HG02759 (cell line): ENCODE data around the gene DDX5.

ENCODE experiments used
- ATAC-seq: cut with Tn5 transposase; IDR thresholded peaks from one replicate; pipeline ENCODE4 v1.9.1; 2021; ENCODE audit warnings: mild to moderate bottlenecking, moderate library complexity; ENCODE audit not compliant: unreplicated experiment

DDX5 gene

GRCh38 chr17:64506201-64506575, at the start of gene DDX5:
DDX5 (minus strand) TSS chr17:64506289; CDS start chr17:64506119, 170 bp downstream.
- peak; percentile 62 for ATAC-seq

- no peak for ATAC-seq
Observed at GRCh38 chr17:64555281-64555680, 49.2 kb upstream of the DDX5 start.

GRCh38 chr17:64554028-64554637, 48.0 kb upstream of the DDX5 start:
- ATAC-seq: no peak

DNA sequence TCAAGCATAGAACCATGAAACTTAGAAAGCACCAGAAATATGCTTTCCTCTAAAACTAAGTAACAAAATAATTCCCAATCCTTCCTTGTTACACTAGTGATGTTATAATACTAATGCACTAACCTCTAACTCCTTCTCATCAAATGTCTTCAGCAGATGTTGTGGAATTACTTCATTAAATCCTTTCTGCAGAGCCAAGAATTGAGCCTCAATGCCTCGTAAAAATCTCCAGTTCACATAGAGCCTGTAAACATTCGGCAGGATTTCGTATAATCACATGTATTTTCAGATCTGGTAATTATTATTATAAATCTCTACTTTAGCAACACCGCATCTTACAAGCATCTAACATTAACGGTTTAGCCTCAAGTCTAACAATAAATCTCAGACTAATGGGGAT, 45.4 kb upstream of the DDX5 start:
- no peak for ATAC-seq

GRCh38 chr17:64547319-64547718, 41.2 kb upstream of the DDX5 start:
- ATAC-seq: no peak

GRCh38 chr17:64546716-64547115, 40.6 kb upstream of the DDX5 start:
- ATAC-seq: no peak

DNA sequence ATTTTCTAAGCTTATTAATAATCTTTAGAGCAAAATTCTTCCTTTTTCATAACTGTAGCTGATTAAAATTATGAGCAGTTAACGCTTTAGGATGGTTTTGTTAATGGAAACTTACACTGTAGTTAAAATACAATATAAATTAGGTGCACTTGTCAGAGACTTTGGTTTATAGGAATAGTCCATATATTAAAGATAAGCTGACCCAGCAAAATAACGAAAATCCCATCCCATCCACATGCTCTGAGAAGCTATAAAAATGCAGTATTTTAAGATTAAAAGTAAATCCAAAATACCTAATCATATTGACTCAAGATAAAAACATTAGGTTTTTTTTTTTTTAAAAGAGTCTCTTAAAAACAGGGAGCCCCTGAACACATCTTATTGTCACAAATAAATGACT, 38.7 kb upstream of the DDX5 start:
- ATAC-seq: no peak

GRCh38 chr17:64540118-64540776, 34.2 kb upstream of the DDX5 start:
- no peak for ATAC-seq

DNA sequence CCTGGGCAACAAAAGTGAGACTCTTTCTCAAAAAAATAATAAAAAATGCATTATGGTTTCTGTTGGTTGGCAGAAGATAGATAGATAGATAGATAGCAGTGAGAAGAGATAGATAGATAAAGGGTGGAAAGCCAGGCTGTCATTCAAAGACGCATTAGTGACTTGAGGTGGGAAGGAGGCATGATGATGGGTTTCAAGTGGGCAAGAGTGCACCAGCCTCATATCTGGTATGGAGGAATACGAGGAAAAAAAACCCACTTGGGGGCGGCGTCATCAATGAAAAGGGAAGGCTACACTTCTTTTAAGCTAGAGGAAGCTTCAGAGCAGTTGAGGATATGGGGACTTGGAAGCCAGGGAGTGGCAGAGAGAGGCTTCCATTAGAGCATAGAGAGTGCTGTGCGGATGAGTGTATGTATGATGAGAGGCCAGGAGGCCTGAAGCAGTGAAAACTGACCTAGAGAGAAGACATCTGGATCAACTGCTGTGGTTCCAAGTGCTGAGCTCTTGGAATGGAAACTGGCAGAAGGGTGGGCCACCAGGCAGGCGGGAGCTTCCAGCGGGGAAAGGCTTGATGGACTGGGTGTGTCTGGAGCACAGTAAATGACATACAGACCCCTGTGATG, 32.5 kb upstream of the DDX5 start:
- no peak for ATAC-seq

DNA sequence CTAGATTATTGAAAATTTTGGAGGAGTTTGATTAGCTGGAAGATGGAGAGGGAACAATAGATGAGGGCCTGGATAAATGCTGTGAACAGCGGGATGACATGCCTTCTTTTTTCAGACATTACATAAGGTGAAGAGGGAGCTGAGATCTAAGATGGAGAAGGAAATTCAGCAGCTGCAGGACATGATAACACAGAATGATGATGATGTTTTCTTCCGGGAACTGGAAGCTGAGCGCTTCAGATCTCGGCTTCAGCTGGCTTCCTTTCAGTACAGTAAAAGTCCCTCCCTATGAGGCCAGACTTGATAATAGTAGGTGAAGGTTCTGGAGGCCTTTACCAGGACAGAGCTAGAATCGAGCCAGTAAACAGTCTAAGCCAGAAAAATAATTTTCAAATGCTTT, 31.4 kb upstream of the DDX5 start:
- ATAC-seq: no peak

GRCh38 chr17:64536913-64537312, 30.8 kb upstream of the DDX5 start:
- no peak for ATAC-seq

DNA sequence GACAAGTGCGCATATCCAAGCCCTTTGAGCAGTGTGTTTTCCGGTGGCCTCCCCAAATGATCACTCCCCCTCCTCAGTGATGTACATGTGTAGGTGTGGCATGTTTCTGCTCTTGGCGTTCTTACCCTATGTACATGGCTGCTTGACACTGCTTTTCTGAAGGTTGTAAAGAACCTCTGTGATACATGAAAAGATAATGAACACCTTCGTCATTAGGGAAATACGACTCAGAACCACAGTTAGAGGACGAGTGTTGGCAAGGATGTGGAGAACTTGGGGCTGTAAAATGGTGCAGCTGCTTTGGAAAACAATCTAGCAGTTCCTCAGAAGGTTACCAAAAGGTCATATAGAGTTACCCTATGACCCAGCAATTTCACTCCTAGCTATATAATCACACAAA, 29.3 kb upstream of the DDX5 start:
- ATAC-seq: no peak

DNA sequence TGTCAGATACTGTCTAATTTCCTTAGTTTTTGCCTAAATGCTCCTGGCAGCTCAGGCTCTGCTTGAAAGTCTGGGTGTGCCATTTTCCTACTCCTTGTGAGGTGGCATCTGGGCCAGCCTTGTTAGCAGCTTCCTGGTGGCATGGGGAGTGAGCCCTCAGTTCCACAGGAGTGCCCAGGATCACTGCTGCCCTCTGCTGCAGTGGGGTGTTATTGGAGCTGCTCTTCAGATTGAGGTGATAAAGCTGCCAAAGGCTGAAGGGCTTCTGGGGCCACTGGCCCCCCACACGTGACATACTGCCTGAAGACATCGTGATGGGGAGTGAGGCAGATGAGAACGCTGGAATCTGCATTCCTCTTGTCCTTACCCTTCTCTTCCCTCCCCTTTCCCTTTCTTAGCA, 28.1 kb upstream of the DDX5 start:
- ATAC-seq: no peak

- ATAC-seq: no peak
Observed at GRCh38 chr17:64533784-64534183, 27.7 kb upstream of the DDX5 start.

DNA sequence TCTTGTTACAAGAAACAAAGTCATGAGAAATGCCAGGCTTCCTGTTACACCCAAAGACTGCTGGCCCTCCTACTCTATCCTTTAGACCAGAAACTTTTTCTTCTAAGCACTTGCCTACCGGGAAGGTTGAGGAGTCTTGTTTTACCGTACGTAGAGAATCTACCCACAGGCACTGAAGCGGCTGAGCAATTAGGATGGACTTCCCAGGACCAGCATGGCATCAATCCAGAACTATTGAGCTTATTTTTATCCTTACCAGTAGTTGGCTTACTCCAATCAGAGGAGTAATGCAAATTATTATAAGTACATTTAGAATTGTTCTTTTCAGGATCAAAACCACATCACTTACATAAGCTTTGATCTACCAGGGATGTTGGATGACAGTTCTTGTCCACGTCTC, 26.3 kb upstream of the DDX5 start:
- ATAC-seq: no peak

DNA sequence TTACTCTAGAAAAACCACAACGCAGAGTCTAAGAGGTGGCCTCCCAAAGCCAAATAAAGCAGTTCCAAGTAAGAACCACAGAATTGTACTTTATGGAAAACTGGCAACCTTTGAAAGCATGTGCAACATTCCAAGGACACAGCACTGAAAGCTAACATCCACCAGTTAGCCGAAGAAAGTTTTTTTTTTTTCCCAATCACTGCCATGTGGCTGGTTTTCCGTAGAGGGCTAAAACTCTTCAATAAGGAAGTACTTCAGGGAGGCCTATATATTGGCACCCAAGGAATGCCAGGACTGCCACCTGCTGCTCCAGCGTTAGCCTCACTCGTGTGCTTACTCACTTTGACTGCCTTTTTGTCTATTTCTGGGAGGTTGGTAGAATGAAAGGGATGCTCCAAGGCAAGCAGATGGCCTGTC, 25.9 kb upstream of the DDX5 start:
- ATAC-seq: no peak

GRCh38 chr17:64529221-64529620, 23.1 kb upstream of the DDX5 start:
- no peak for ATAC-seq

GRCh38 chr17:64527914-64528313, 21.8 kb upstream of the DDX5 start:
- no peak for ATAC-seq

GRCh38 chr17:64520359-64520758, 14.3 kb upstream of the DDX5 start:
- no peak for ATAC-seq

GRCh38 chr17:64519601-64520000, 13.5 kb upstream of the DDX5 start:
- no peak for ATAC-seq

DNA sequence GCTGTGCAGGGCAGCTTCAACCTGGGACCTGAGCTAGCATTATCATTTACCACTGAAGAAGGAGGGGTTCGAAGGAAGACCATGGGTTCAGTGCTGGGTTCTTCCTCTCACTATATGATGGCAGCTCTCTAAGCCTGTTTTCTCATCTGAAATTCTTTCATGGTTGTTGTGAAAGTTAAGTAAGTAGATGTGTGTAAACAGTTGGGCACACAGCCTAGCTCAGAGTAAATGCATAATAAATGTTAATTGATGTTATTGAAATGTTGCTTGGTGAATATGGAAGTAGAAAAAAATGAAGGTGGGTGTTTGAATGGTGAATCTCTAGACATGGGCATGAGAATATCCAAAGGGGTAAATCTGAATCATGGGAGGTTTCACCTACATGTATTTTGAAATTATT, 9.7 kb upstream of the DDX5 start:
- ATAC-seq: no peak

DNA sequence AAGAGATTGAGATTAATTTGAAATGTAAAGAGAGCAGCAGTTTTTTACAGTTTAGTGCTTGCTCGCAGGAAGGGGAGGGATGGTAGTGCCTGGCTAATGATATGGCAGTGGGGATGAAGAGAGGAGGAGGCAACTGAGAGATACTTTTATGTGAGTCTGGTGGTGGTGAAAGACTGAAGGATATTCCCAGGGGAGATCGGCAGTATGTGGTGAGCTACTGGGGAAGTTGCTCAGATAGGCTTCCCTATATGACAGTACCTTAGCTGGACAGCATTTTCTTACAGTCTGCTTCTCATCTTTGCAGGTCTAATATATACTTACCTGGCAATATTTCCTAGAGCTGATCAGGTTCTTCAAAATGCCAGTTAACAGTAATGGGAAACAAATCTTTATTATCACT, 9.3 kb upstream of the DDX5 start:
- ATAC-seq: no peak

- ATAC-seq: no peak
Observed at GRCh38 chr17:64509179-64509578, 3.1 kb upstream of the DDX5 start.
